ENCODE results near the gene PLBD2. TPM values are rescaled to one million over a fixed set of nuclear protein-coding genes. Genes with fewer than 3 reads are reported as not detected.

The PLBD2 gene
- total RNA-seq, 1 experiment from 2014 or later, result 6.5 TPM

DNA sequence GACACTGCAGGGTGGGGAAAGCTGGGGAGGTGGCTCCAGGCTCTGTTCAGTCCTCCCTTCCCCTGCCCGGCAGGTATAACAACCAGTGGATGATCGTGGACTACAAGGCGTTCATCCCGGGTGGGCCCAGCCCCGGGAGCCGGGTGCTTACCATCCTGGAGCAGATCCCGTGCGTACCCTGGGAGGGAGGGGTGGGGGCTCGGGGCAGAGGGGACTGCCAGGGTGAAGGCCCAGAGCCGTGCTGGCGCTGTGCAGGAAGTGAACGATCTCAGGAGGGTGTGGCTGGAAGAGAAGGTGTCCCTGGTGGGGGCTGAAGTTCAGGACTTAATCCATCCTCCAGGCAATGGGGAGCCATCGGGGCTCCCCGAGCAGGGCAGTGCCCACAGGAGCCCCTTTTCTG, 26.4 kb downstream of the PLBD2 start:
- no peaks in the 10 kb centered on the region for H3K36me3 ChIP-seq (ENCODE audit: insufficient read depth, low read length)
- no peak overlapping the region for H3K9ac ChIP-seq (ENCODE audit: low read length)
- no peak overlapping the region for H3K27ac ChIP-seq (ENCODE audit: low read length)
- H2AFZ ChIP-seq (ENCODE audit: low read length), result no peak overlapping the region
- H4K20me1 ChIP-seq (ENCODE audit: insufficient read depth, low read depth, low read length), result no peaks in the 10 kb centered on the region
- H3K79me2 ChIP-seq (ENCODE audit: low read length), result no peaks in the 10 kb centered on the region
- H3K4me2 ChIP-seq (ENCODE audit: low read depth, low read length, poor library complexity, severe bottlenecking), result no peak overlapping the region
- no peaks in the 10 kb centered on the region for H3K9me3 ChIP-seq (ENCODE audit: low read length)
- no peak for DNase-seq
- no peak overlapping the region for H3K4me3 ChIP-seq (ENCODE audit: low read length)
- H3K4me1 ChIP-seq (ENCODE audit: low read length), result no peaks in the 10 kb centered on the region
- no peaks in the 10 kb centered on the region for H3K9me2 ChIP-seq (replicated peaks; ENCODE audit: insufficient read depth, low read length)
- H3K27me3 ChIP-seq (ENCODE audit: low read length), result no peaks in the 10 kb centered on the region

DNA sequence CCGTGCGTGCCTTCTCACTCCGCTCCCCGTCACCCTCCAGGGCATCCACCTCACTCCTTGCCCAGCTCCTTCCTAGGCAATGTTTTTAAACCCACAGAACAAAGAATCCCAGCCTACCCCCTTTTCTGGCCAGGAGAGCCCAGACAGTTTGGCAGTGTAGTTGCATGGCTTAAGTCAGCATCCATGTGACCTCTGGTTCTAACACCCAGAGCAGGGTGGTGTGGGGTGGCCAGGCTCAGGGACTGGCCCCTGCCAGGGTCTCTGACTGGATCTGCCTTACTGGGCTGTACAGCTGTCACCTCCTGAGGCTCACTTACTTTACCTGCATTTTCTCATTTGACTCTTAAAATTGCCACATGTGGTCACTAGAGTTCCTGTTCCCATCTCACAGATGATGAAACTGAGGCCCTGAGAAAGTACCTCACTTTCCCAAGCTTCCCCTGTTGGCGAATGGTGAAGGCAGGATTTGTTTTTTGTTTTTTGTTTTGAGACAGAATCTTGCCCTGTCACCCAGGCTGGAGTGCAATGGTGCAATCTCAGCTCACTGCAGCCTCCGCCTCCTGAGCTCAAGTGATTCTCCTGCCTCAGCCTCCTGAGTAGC, 27.0 kb downstream of the PLBD2 start:
- Histone ChIP-seq H3K27ac (ENCODE audit: low read length) (no peak overlapping the region), H3K9me2 (replicated peaks; ENCODE audit: insufficient read depth, low read length) (no peaks in the 10 kb centered on the region), H4K20me1 (ENCODE audit: insufficient read depth, low read depth, low read length) (no peaks in the 10 kb centered on the region), H3K4me3 (ENCODE audit: low read length) (no peak overlapping the region), H3K9me3 (ENCODE audit: low read length) (no peaks in the 10 kb centered on the region), H3K79me2 (ENCODE audit: low read length) (no peaks in the 10 kb centered on the region), H3K4me2 (ENCODE audit: low read depth, low read length, poor library complexity, severe bottlenecking) (no peak overlapping the region), H3K36me3 (ENCODE audit: insufficient read depth, low read length) (peaks cover under 1% of the 10 kb centered on the region; the same call in 1 of the 2 replicates), H3K27me3 (ENCODE audit: low read length) (no peaks in the 10 kb centered on the region), H2AFZ (ENCODE audit: low read length) (no peak overlapping the region), H3K4me1 (ENCODE audit: low read length) (no peaks in the 10 kb centered on the region), H3K9ac (ENCODE audit: low read length) (no peak overlapping the region)
- DNase-seq, result no peak

DNA sequence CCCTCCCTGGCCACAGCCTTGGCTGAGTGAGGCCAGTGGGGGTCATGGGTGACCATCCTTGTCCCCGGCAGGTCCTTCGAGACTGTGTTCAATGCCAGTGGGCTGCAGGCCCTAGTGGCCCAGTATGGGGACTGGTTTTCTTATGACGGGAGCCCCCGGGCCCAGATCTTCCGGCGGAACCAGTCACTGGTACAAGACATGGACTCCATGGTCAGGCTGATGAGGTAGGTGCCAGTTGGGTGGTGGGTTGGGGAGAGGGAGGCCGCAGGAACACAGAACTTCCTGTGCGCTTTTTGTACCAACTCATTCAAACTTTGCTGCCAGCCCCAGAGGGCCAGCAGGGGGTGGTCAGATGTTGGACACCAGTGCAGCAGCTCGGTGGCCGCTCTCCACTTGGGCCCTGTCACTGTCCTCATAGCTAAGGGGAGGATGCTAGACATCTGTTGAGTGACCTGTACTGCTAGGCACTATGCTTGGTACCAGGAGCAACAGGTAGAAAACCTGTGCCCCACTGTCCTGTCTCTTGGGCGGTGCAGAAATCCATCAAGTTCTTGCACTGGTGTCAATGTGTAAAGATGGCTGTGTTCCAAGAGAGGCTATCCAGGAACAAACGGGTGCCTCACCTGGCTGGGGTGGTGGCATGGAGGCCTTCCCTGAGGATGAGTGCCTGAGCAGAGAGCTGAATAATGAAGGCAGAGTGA, 28.6 kb downstream of the PLBD2 start:
- Histone ChIP-seq H3K9me3 (ENCODE audit: low read length) (no peaks in the 10 kb centered on the region), H4K20me1 (ENCODE audit: insufficient read depth, low read depth, low read length) (no peaks in the 10 kb centered on the region), H3K27ac (ENCODE audit: low read length) (no peak overlapping the region), H3K36me3 (ENCODE audit: insufficient read depth, low read length) (peaks cover 2% of the 10 kb centered on the region; the same call in 1 of the 2 replicates), H3K9me2 (replicated peaks; ENCODE audit: insufficient read depth, low read length) (no peaks in the 10 kb centered on the region), H3K4me1 (ENCODE audit: low read length) (no peaks in the 10 kb centered on the region), H3K27me3 (ENCODE audit: low read length) (no peaks in the 10 kb centered on the region), H3K79me2 (ENCODE audit: low read length) (no peaks in the 10 kb centered on the region), H3K4me3 (ENCODE audit: low read length) (no peak overlapping the region), H3K4me2 (ENCODE audit: low read depth, low read length, poor library complexity, severe bottlenecking) (no peak overlapping the region), H3K9ac (ENCODE audit: low read length) (no peak overlapping the region), H2AFZ (ENCODE audit: low read length) (no peak overlapping the region)
- no peak for DNase-seq

DNA sequence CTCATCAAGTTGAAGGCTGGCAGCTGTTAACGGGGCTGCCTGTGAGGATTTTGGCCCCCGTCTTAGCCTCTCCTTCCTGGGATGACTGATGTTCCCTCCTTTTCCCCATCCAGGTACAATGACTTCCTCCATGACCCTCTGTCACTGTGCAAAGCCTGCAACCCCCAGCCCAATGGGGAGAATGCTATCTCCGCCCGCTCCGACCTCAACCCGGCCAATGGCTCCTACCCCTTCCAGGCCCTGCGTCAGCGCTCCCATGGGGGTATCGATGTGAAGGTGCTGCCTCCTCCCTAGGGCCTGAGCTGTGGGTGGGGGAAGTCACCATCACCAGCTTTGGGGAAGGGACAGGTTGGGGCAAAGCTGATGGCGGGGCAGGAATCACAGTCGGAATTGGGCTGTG, 29.2 kb downstream of the PLBD2 start:
- Histone ChIP-seq H3K4me2 (ENCODE audit: low read depth, low read length, poor library complexity, severe bottlenecking) (no peak overlapping the region), H3K9ac (ENCODE audit: low read length) (no peak overlapping the region), H3K4me1 (ENCODE audit: low read length) (no peaks in the 10 kb centered on the region), H3K4me3 (ENCODE audit: low read length) (no peak overlapping the region), H3K27me3 (ENCODE audit: low read length) (no peaks in the 10 kb centered on the region), H2AFZ (ENCODE audit: low read length) (no peak overlapping the region), H4K20me1 (ENCODE audit: insufficient read depth, low read depth, low read length) (no peaks in the 10 kb centered on the region), H3K79me2 (ENCODE audit: low read length) (no peaks in the 10 kb centered on the region), H3K27ac (ENCODE audit: low read length) (no peak overlapping the region), H3K9me3 (ENCODE audit: low read length) (no peaks in the 10 kb centered on the region), H3K36me3 (ENCODE audit: insufficient read depth, low read length) (peaks cover 2% of the 10 kb centered on the region; the same call in 1 of the 2 replicates), H3K9me2 (replicated peaks; ENCODE audit: insufficient read depth, low read length) (no peaks in the 10 kb centered on the region)
- DNase-seq, result no peak

DNA sequence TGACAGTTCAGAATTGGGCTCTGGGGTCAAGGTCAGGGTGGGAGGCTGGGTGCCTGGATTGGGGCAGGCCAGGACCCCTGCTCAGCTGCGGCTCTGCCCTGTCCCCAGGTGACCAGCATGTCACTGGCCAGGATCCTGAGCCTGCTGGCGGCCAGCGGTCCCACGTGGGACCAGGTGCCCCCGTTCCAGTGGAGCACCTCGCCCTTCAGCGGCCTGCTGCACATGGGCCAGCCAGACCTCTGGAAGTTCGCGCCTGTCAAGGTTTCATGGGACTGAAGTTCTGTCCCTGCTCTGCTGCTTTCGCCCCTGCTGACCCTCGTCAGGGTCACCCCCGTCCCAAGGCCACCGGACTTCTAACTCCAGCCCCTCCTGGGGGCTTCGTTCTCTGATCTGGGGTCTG, 30.0 kb downstream of the PLBD2 start:
- Histone ChIP-seq H4K20me1 (ENCODE audit: insufficient read depth, low read depth, low read length) (0 out of 2 replicates have a peak, but pooled peaks cover 4% of the 10 kb centered on the region), H3K79me2 (ENCODE audit: low read length) (no peaks in the 10 kb centered on the region), H3K9me2 (replicated peaks; ENCODE audit: insufficient read depth, low read length) (no peaks in the 10 kb centered on the region), H3K9me3 (ENCODE audit: low read length) (no peaks in the 10 kb centered on the region), H3K4me1 (ENCODE audit: low read length) (peaks cover 1% of the 10 kb centered on the region; the same call in 1 of the 2 replicates), H3K9ac (ENCODE audit: low read length) (no peak overlapping the region), H2AFZ (ENCODE audit: low read length) (no peak overlapping the region), H3K27me3 (ENCODE audit: low read length) (no peaks in the 10 kb centered on the region), H3K4me2 (ENCODE audit: low read depth, low read length, poor library complexity, severe bottlenecking) (no peak overlapping the region), H3K27ac (ENCODE audit: low read length) (no peak overlapping the region), H3K36me3 (ENCODE audit: insufficient read depth, low read length) (peaks cover 2% of the 10 kb centered on the region; the same call in 1 of the 2 replicates), H3K4me3 (ENCODE audit: low read length) (no peak overlapping the region)
- no peak for DNase-seq

DNA sequence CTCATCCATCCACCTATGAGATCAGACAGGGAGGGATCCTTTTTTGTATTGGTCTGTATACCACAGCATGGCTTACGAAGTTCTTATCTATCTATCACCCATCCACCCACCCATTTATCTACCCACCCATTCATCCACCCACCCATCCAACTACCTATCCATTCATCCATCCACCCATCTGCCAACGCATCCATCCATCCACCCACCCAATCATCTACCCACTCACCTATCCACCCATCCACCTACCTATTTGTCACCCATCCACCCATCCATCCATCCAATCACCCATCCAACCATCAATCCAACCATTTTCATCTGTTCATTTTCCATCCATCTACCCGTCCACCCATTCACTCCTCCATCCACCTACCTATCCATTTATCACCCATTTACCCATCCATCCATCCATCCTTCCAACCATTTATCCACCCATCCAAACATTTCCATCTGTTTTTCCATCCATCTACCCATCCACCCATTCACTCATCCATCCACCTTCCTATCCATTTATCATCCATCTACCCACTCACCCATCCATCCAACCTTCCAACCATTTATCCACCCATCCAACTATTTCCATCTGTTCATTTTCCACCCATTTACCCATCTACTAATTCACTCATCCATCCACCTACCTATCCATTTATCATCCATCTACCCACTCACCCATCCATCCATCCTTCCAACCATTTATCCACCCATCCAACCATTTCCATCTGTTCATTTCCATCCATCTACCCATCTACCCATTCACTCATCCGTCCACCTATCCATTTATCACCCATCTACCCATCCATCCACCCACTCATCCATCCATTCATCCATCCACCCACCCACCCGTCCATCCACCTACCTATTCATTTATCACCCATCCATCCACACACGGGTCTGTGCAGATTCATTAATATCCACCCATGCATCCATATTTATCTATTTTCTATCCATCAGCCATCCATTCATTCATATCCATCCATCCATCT, 32.0 kb downstream of the PLBD2 start:
- Histone ChIP-seq H3K36me3 (ENCODE audit: insufficient read depth, low read length) (peaks cover 2% of the 10 kb centered on the region; the same call in 1 of the 2 replicates), H3K79me2 (ENCODE audit: low read length) (no peaks in the 10 kb centered on the region), H3K9me3 (ENCODE audit: low read length) (no peaks in the 10 kb centered on the region), H4K20me1 (ENCODE audit: insufficient read depth, low read depth, low read length) (0 out of 2 replicates have a peak, but pooled peaks cover 4% of the 10 kb centered on the region), H3K27me3 (ENCODE audit: low read length) (no peaks in the 10 kb centered on the region), H2AFZ (ENCODE audit: low read length) (no peak overlapping the region), H3K27ac (ENCODE audit: low read length) (no peak overlapping the region), H3K9ac (ENCODE audit: low read length) (no peak overlapping the region), H3K4me3 (ENCODE audit: low read length) (no peak overlapping the region), H3K4me1 (ENCODE audit: low read length) (peaks cover 4% of the 10 kb centered on the region; the same call in 1 of the 2 replicates), H3K4me2 (ENCODE audit: low read depth, low read length, poor library complexity, severe bottlenecking) (no peak overlapping the region), H3K9me2 (replicated peaks; ENCODE audit: insufficient read depth, low read length) (no peaks in the 10 kb centered on the region)
- no peak for DNase-seq

DNA sequence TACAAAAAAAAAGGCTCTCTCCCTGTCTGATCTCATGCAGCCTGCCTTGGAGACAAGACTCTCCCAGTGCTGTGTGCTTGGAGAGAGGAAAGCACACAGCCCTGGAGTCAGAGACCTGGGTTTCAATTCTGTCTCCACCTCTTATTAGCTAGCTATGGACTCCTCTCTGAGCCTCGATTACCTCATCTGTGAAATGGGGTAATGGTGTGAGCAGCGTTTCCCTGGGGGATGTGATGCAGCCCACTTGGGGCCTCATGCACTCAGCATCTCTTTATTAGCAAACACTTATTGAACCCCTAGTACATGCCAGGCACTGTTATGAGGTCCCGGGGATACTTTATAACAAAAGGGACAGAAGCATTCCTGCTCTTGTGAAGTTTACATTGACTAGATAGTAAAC, 32.8 kb downstream of the PLBD2 start:
- no peaks in the 10 kb centered on the region for H3K9me2 ChIP-seq (replicated peaks; ENCODE audit: insufficient read depth, low read length)
- no peak overlapping the region for H3K4me2 ChIP-seq (ENCODE audit: low read depth, low read length, poor library complexity, severe bottlenecking)
- H3K36me3 ChIP-seq (ENCODE audit: insufficient read depth, low read length), result peaks cover 2% of the 10 kb centered on the region; the same call in 1 of the 2 replicates
- H3K27me3 ChIP-seq (ENCODE audit: low read length), result no peaks in the 10 kb centered on the region
- H4K20me1 ChIP-seq (ENCODE audit: insufficient read depth, low read depth, low read length), result 0 out of 2 replicates have a peak, but pooled peaks cover 4% of the 10 kb centered on the region
- no peaks in the 10 kb centered on the region for H3K79me2 ChIP-seq (ENCODE audit: low read length)
- H3K9ac ChIP-seq (ENCODE audit: low read length), result no peak overlapping the region
- H3K9me3 ChIP-seq (ENCODE audit: low read length), result no peaks in the 10 kb centered on the region
- DNase-seq, result no peak
- peaks cover 4% of the 10 kb centered on the region; the same call in 1 of the 2 replicates for H3K4me1 ChIP-seq (ENCODE audit: low read length)
- no peak overlapping the region for H3K27ac ChIP-seq (ENCODE audit: low read length)
- H3K4me3 ChIP-seq (ENCODE audit: low read length), result no peak overlapping the region
- H2AFZ ChIP-seq (ENCODE audit: low read length), result no peak overlapping the region

Data from Karpas-422 (cell line).